Ishikawa (cell line): ENCODE data around the gene CRMP1.

Source experiments
- EGR1 ChIP-seq: IDR thresholded peaks from 2 replicates; pipeline ENCODE4 v1.6.1; 2012
- MAX ChIP-seq: IDR thresholded peaks from 2 replicates; pipeline ENCODE4 v1.6.1; 2012
- TCF12 ChIP-seq: IDR thresholded peaks from 2 replicates; pipeline ENCODE4 v1.6.1; 2012; ENCODE audit warnings: low read depth
- YY1 ChIP-seq: IDR thresholded peaks from 2 replicates; pipeline ENCODE4 v1.6.1; 2012; ENCODE audit warnings: low read depth

GRCh38 chr4:5801696-5802095 is 91.2 kb downstream of the CRMP1 start:
- TF ChIP-seq YY1 (no peak), EGR1 (no peak), MAX (no peak), TCF12 (no peak)
